NB4 (cell line): ENCODE data around the gene RASGEF1B.

Source experiments
- CTCF ChIP-seq: IDR thresholded peaks from one replicate; pipeline ENCODE4 v1.5.1; 2012; ENCODE audit warnings: low read depth, low read length
- MAX ChIP-seq: IDR thresholded peaks from 2 replicates; pipeline ENCODE4 v1.6.1; 2011; ENCODE audit warnings: low read depth, low read length
- MYC ChIP-seq: IDR thresholded peaks from 2 replicates; pipeline ENCODE4 v1.6.1; 2011; ENCODE audit warnings: low read depth, low read length
- POLR2A ChIP-seq: IDR thresholded peaks from 2 replicates; pipeline ENCODE4 v1.6.1; 2011; ENCODE audit warnings: mild to moderate bottlenecking; ENCODE audit not compliant: insufficient read length; ENCODE audit errors: extremely low read depth

- TF ChIP-seq CTCF, result no peak
- TF ChIP-seq POLR2A, result no peak
- no peak for TF ChIP-seq MAX
- TF ChIP-seq MYC, result no peak
Observed at GRCh38 chr4:81454948-81455347, 16.8 kb downstream of the RASGEF1B start.
